Measurements from ENCODE around the gene PPP2R2C. TPM values are rescaled to one million over a fixed set of nuclear protein-coding genes. Genes with fewer than 3 reads are reported as not detected.

The PPP2R2C gene
- total RNA-seq, 1 donor from 2014 or later, result not detected

- Histone ChIP-seq H3K4me3 (ENCODE audit: low read length in 3 of 3) (no peak overlapping the region), H3K36me3 (ENCODE audit: control insufficient read depth in 3 of 3, insufficient read depth in 3 of 3, low read length in 3 of 3) (peaks cover 38 to 46% (median 42%) of the 10 kb centered on the region in 3 donors), H3K9ac (ENCODE audit: low read depth in 1 of 3, low read length in 3 of 3) (no peak overlapping the region), H3K4me1 (ENCODE audit: control insufficient read depth in 3 of 3, insufficient read depth in 3 of 3, low read length in 3 of 3) (no peaks in the 10 kb centered on the region), H3K27ac (ENCODE audit: low read depth, low read length) (no peak overlapping the region), H3K27me3 (ENCODE audit: control insufficient read depth in 3 of 3, insufficient read depth in 3 of 3, low read length in 3 of 3) (no peaks in the 10 kb centered on the region), H3K9me3 (ENCODE audit: control insufficient read depth in 3 of 3, low read length in 3 of 3) (peaks cover 0 to 3% (median 0%) of the 10 kb centered on the region in 3 donors)
Measured at GRCh38 chr4:6300359-6300758, 172.1 kb downstream of the PPP2R2C start.

DNA sequence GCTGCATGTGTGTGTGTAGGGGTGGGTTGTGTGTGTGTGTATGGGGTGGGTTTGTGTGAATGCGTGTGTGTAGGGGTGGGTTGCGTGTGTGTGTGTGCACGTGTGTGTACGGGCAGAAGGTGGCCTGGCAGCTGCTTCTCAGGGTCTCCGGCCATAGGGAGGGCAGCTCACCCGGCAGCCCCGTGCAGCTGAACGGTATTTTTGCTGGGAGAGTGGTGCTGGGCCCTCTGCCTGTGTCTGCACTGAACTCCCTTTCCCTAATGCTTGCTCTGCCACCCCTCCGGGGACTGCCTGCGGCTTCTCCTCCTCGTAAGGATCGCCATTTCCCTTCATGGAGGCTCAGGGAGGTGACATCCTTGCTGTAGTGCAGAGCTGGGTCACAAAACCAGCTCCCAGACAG, 172.5 kb downstream of the PPP2R2C start:
- Histone ChIP-seq H3K4me1 (ENCODE audit: control insufficient read depth in 3 of 3, insufficient read depth in 3 of 3, low read length in 3 of 3) (no peaks in the 10 kb centered on the region), H3K36me3 (ENCODE audit: control insufficient read depth in 3 of 3, insufficient read depth in 3 of 3, low read length in 3 of 3) (peaks cover 41 to 47% (median 46%) of the 10 kb centered on the region in 3 donors), H3K9ac (ENCODE audit: low read depth in 1 of 3, low read length in 3 of 3) (no peak overlapping the region), H3K27ac (ENCODE audit: low read depth, low read length) (no peak overlapping the region), H3K27me3 (ENCODE audit: control insufficient read depth in 3 of 3, insufficient read depth in 3 of 3, low read length in 3 of 3) (no peaks in the 10 kb centered on the region), H3K9me3 (ENCODE audit: control insufficient read depth in 3 of 3, low read length in 3 of 3) (peaks cover 0 to 3% (median 0%) of the 10 kb centered on the region in 3 donors), H3K4me3 (ENCODE audit: low read length in 3 of 3) (no peak overlapping the region)

GRCh38 chr4:6298852-6299251, 173.6 kb downstream of the PPP2R2C start:
- no peaks in the 10 kb centered on the region for H3K27me3 ChIP-seq (ENCODE audit: control insufficient read depth in 3 of 3, insufficient read depth in 3 of 3, low read length in 3 of 3)
- no peak overlapping the region for H3K4me3 ChIP-seq (ENCODE audit: low read length in 3 of 3)
- H3K9me3 ChIP-seq (ENCODE audit: control insufficient read depth in 3 of 3, low read length in 3 of 3), result peaks cover 0 to 3% (median 0%) of the 10 kb centered on the region in 3 donors
- peaks cover 47 to 49% (median 49%) of the 10 kb centered on the region in 3 donors for H3K36me3 ChIP-seq (ENCODE audit: control insufficient read depth in 3 of 3, insufficient read depth in 3 of 3, low read length in 3 of 3)
- no peak overlapping the region for H3K27ac ChIP-seq (ENCODE audit: low read depth, low read length)
- no peaks in the 10 kb centered on the region for H3K4me1 ChIP-seq (ENCODE audit: control insufficient read depth in 3 of 3, insufficient read depth in 3 of 3, low read length in 3 of 3)
- H3K9ac ChIP-seq (ENCODE audit: low read depth in 1 of 3, low read length in 3 of 3), result no peak overlapping the region

DNA sequence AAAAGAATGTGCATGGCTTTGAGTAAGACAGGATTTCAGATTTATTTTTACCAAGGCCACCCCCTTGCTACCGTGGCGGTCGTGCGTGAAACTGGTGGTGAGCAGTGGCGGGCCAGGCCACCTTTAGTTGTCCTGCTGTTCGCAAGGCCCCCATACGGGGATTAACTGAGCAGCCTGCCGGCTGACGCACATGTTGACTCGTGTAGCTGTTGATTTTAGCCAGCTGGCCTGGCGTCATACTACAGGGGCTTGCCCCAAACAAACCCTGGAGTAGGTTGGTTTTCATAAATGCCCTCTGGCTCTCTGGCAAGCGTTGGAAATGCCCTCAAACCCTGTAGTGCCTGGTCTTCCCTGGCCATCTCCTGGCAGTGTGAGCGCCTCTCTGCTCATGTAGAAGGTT, 174.4 kb downstream of the PPP2R2C start:
- H3K9ac ChIP-seq (ENCODE audit: low read depth in 1 of 3, low read length in 3 of 3), result no peak overlapping the region
- H3K4me3 ChIP-seq (ENCODE audit: low read length in 3 of 3), result no peak overlapping the region
- no peaks in the 10 kb centered on the region for H3K27me3 ChIP-seq (ENCODE audit: control insufficient read depth in 3 of 3, insufficient read depth in 3 of 3, low read length in 3 of 3)
- H3K4me1 ChIP-seq (ENCODE audit: control insufficient read depth in 3 of 3, insufficient read depth in 3 of 3, low read length in 3 of 3), result no peaks in the 10 kb centered on the region
- no peak overlapping the region for H3K27ac ChIP-seq (ENCODE audit: low read depth, low read length)
- peaks cover 44 to 53% (median 49%) of the 10 kb centered on the region in 3 donors for H3K36me3 ChIP-seq (ENCODE audit: control insufficient read depth in 3 of 3, insufficient read depth in 3 of 3, low read length in 3 of 3)
- peaks cover 0 to 3% (median 0%) of the 10 kb centered on the region in 3 donors for H3K9me3 ChIP-seq (ENCODE audit: control insufficient read depth in 3 of 3, low read length in 3 of 3)

DNA sequence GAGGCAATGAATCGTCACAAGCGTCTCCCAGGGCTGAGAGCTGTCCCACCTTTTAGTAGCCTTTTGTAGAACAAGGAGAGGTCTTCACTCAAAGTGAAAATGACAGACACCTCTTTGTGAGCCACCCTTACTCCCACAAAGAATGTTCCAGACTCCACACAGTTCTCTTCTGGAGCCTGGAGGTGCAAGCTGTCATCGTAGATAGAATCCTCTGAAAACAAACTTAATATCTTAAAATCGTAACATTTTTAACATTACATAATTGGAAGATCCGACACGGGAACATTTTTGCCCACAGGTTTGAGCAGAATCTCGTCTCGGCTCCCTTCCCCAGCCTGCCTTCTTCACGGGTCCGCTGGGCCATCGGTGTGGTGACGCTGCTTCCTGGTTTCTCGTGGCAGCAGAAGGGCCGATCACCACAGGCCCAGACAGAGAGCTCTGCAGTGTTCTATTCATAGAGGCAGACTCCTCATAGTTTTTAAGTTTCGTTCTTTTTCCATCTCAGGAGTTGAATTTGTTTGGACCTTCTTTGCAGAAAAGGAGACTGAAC, 175.1 kb downstream of the PPP2R2C start:
- peaks cover 0 to 3% (median 0%) of the 10 kb centered on the region in 3 donors for H3K9me3 ChIP-seq (ENCODE audit: control insufficient read depth in 3 of 3, low read length in 3 of 3)
- H3K27ac ChIP-seq (ENCODE audit: low read depth, low read length), result no peak overlapping the region
- H3K4me3 ChIP-seq (ENCODE audit: low read length in 3 of 3), result no peak overlapping the region
- no peak overlapping the region for H3K9ac ChIP-seq (ENCODE audit: low read depth in 1 of 3, low read length in 3 of 3)
- H3K4me1 ChIP-seq (ENCODE audit: control insufficient read depth in 3 of 3, insufficient read depth in 3 of 3, low read length in 3 of 3), result no peaks in the 10 kb centered on the region
- H3K36me3 ChIP-seq (ENCODE audit: control insufficient read depth in 3 of 3, insufficient read depth in 3 of 3, low read length in 3 of 3), result peaks cover 38 to 48% (median 44%) of the 10 kb centered on the region in 3 donors
- no peaks in the 10 kb centered on the region for H3K27me3 ChIP-seq (ENCODE audit: control insufficient read depth in 3 of 3, insufficient read depth in 3 of 3, low read length in 3 of 3)

DNA sequence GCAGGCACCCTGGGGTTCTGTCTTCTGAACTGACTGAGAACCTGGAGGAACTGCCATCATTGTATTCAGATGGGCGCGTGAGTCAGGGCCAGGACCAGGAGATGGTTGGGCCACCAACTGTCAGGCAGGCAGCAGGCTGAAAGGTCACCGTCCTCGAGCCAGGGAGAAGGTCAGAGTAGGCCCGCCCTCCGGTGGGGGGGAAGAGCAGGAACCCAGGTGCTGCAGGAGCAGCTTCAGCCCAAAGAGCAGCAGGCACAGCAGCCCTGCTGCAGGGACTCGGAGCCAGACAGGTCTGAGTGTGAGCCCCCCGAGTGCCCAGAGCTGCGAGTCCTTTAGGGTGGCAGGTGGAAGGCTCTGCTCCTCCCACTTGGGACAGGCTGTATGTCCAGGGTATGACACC, 176.4 kb downstream of the PPP2R2C start:
- H3K36me3 ChIP-seq (ENCODE audit: control insufficient read depth in 3 of 3, insufficient read depth in 3 of 3, low read length in 3 of 3), result peaks cover 35 to 41% (median 39%) of the 10 kb centered on the region in 3 donors
- H3K4me1 ChIP-seq (ENCODE audit: control insufficient read depth in 3 of 3, insufficient read depth in 3 of 3, low read length in 3 of 3), result no peaks in the 10 kb centered on the region
- no peak overlapping the region for H3K27ac ChIP-seq (ENCODE audit: low read depth, low read length)
- no peaks in the 10 kb centered on the region for H3K27me3 ChIP-seq (ENCODE audit: control insufficient read depth in 3 of 3, insufficient read depth in 3 of 3, low read length in 3 of 3)
- no peak overlapping the region for H3K9ac ChIP-seq (ENCODE audit: low read depth in 1 of 3, low read length in 3 of 3)
- no peaks in the 10 kb centered on the region for H3K9me3 ChIP-seq (ENCODE audit: control insufficient read depth in 3 of 3, low read length in 3 of 3)
- H3K4me3 ChIP-seq (ENCODE audit: low read length in 3 of 3), result no peak overlapping the region

DNA sequence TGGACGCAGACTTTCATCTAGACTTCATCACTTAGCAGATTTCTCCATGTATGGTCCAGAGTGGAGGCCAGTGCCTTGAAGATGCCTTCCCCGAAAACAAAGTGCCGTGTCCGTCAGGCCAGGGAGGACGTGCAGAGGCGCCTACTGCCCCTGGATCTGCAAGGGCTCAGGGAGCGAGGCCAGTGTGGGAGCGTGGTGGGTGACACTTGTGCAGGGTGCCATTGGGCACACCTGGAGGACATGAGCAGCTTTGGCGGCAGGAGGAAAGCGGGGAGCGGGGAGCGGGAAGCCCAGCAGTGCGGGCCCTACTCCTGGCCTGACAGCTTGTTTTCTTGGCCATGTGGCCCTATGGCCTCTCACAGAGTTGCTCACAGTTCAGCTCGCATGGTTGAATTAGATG, 176.9 kb downstream of the PPP2R2C start:
- H3K9me3 ChIP-seq (ENCODE audit: control insufficient read depth in 3 of 3, low read length in 3 of 3), result no peaks in the 10 kb centered on the region
- H3K9ac ChIP-seq (ENCODE audit: low read depth in 1 of 3, low read length in 3 of 3), result no peak overlapping the region
- H3K4me1 ChIP-seq (ENCODE audit: control insufficient read depth in 3 of 3, insufficient read depth in 3 of 3, low read length in 3 of 3), result no peaks in the 10 kb centered on the region
- H3K36me3 ChIP-seq (ENCODE audit: control insufficient read depth in 3 of 3, insufficient read depth in 3 of 3, low read length in 3 of 3), result peaks cover 33 to 39% (median 39%) of the 10 kb centered on the region in 3 donors
- H3K4me3 ChIP-seq (ENCODE audit: low read length in 3 of 3), result no peak overlapping the region
- H3K27ac ChIP-seq (ENCODE audit: low read depth, low read length), result no peak overlapping the region
- H3K27me3 ChIP-seq (ENCODE audit: control insufficient read depth in 3 of 3, insufficient read depth in 3 of 3, low read length in 3 of 3), result no peaks in the 10 kb centered on the region

DNA sequence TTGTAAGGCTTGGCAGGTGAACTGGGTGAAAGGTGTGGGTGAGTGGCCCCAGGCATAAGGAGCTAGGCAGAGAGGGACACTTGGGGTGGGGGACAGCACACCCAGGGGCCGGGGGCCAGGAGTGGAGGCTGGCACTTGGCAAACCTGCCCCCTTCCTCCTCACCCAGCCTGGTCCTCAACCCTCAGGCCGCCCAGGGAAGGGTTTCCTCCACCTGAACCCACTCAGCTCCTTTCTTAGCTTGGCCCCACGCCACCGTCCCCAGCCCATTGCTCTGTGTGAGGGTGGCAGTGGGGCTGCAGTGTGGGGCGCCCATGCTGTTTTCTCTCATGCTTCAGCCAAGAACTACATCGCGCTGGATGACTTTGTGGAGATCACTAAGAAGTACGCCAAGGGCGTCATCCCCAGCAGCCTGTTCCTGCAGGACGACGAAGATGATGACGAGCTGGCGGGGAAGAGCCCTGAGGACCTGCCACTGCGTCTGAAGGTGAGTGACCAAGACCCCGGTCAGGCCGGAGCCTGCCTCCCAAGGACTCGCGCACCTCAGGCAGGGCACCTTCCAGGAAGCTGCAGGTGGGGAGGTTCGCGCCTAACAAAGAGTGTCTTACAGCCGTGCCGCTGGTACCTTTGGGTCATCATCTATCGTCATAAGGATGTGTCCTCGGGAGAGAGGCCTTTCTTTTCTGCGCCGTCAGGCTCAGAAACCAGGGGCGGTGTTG, 177.6 kb downstream of the PPP2R2C start:
- H3K36me3 ChIP-seq (ENCODE audit: control insufficient read depth in 3 of 3, insufficient read depth in 3 of 3, low read length in 3 of 3), result peaks cover 33 to 37% (median 36%) of the 10 kb centered on the region in 3 donors
- no peak overlapping the region for H3K9ac ChIP-seq (ENCODE audit: low read depth in 1 of 3, low read length in 3 of 3)
- H3K27ac ChIP-seq (ENCODE audit: low read depth, low read length), result no peak overlapping the region
- no peak overlapping the region for H3K4me3 ChIP-seq (ENCODE audit: low read length in 3 of 3)
- H3K27me3 ChIP-seq (ENCODE audit: control insufficient read depth in 3 of 3, insufficient read depth in 3 of 3, low read length in 3 of 3), result no peaks in the 10 kb centered on the region
- no peaks in the 10 kb centered on the region for H3K9me3 ChIP-seq (ENCODE audit: control insufficient read depth in 3 of 3, low read length in 3 of 3)
- no peaks in the 10 kb centered on the region for H3K4me1 ChIP-seq (ENCODE audit: control insufficient read depth in 3 of 3, insufficient read depth in 3 of 3, low read length in 3 of 3)

GRCh38 chr4:6293661-6294060, 178.8 kb downstream of the PPP2R2C start:
- Histone ChIP-seq H3K27ac (ENCODE audit: low read depth, low read length) (no peak overlapping the region), H3K4me3 (ENCODE audit: low read length in 3 of 3) (no peak overlapping the region), H3K27me3 (ENCODE audit: control insufficient read depth in 3 of 3, insufficient read depth in 3 of 3, low read length in 3 of 3) (no peaks in the 10 kb centered on the region), H3K9me3 (ENCODE audit: control insufficient read depth in 3 of 3, low read length in 3 of 3) (no peaks in the 10 kb centered on the region), H3K36me3 (ENCODE audit: control insufficient read depth in 3 of 3, insufficient read depth in 3 of 3, low read length in 3 of 3) (peaks cover 43 to 47% (median 43%) of the 10 kb centered on the region in 3 donors), H3K9ac (ENCODE audit: low read depth in 1 of 3, low read length in 3 of 3) (no peak overlapping the region), H3K4me1 (ENCODE audit: control insufficient read depth in 3 of 3, insufficient read depth in 3 of 3, low read length in 3 of 3) (no peaks in the 10 kb centered on the region)

DNA sequence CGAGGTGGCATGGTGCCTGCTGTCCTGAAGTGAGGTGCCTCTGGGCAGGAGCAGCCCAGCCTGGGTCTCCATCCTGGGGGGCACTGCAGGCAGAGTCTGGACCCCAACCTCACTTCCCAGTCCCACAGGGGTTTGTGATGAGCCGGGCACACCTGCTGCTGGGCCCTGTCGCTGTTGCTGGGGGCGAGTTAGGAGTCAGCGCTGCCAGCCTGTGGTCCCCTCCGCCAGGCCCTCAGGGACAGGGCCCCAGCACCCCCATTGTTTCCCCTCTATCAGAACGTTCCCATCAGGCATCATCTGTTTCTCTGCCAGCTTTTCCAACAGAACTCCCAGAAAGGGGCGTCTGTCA, 179.3 kb downstream of the PPP2R2C start:
- Histone ChIP-seq H3K9me3 (ENCODE audit: control insufficient read depth in 3 of 3, low read length in 3 of 3) (no peaks in the 10 kb centered on the region), H3K27me3 (ENCODE audit: control insufficient read depth in 3 of 3, insufficient read depth in 3 of 3, low read length in 3 of 3) (no peaks in the 10 kb centered on the region), H3K4me1 (ENCODE audit: control insufficient read depth in 3 of 3, insufficient read depth in 3 of 3, low read length in 3 of 3) (no peaks in the 10 kb centered on the region), H3K9ac (ENCODE audit: low read depth in 1 of 3, low read length in 3 of 3) (no peak overlapping the region), H3K36me3 (ENCODE audit: control insufficient read depth in 3 of 3, insufficient read depth in 3 of 3, low read length in 3 of 3) (peaks cover 43 to 46% (median 44%) of the 10 kb centered on the region in 3 donors), H3K27ac (ENCODE audit: low read depth, low read length) (no peak overlapping the region), H3K4me3 (ENCODE audit: low read length in 3 of 3) (no peak overlapping the region)

All from skeletal muscle tissue (tissue), 4 donors.